C4-2B (cell line): Measurements from ENCODE around the gene TMEM9.

Experiments used
- ZFX ChIP-seq: fragments of 450-650 bp; IDR thresholded peaks from 2 replicates; pipeline ENCODE4 v1.6.1; 2017
- TF ChIP-seq, protein P1 (sequence below): fragments of 450-650 bp; conservative IDR thresholded peaks from 2 replicates; pipeline ENCODE4 v1.5.1; 2017; ENCODE audit warnings: mild to moderate bottlenecking

DNA sequence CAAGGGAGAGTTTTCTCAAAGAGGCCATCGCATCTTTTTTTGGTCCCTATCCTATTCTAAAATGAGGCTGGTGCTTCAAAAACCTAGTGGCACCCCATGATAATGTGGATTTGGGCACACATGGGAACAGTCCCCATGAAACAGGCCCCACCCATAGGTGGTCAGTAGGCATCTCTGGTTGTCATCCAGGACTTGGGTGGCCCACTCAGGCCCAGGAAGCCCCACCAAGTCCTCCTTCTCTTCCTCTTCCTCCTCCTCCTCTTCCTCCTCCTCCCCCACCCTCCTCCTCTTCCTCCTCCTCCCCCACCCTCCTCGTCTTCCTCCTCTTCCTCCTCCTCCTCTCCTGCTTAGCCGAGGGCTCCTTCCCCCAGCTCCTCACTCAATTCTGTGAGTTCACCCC is 42.6 kb downstream of the TMEM9 start:
- TF ChIP-seq, protein P1, sequence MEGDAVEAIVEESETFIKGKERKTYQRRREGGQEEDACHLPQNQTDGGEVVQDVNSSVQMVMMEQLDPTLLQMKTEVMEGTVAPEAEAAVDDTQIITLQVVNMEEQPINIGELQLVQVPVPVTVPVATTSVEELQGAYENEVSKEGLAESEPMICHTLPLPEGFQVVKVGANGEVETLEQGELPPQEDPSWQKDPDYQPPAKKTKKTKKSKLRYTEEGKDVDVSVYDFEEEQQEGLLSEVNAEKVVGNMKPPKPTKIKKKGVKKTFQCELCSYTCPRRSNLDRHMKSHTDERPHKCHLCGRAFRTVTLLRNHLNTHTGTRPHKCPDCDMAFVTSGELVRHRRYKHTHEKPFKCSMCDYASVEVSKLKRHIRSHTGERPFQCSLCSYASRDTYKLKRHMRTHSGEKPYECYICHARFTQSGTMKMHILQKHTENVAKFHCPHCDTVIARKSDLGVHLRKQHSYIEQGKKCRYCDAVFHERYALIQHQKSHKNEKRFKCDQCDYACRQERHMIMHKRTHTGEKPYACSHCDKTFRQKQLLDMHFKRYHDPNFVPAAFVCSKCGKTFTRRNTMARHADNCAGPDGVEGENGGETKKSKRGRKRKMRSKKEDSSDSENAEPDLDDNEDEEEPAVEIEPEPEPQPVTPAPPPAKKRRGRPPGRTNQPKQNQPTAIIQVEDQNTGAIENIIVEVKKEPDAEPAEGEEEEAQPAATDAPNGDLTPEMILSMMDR: no peak
- no peak for TF ChIP-seq ZFX
